Activated T-cell treated with anti-CD3 and anti-CD28 coated beads for 24 hours (primary cell): ENCODE results near the gene MARCHF11.

ENCODE experiments used
- DNase-seq: peaks from one replicate; pipeline ENCODE4 v3.0.0-alpha.2; 2020; ENCODE audit warnings: low read depth

Gene MARCHF11

DNA sequence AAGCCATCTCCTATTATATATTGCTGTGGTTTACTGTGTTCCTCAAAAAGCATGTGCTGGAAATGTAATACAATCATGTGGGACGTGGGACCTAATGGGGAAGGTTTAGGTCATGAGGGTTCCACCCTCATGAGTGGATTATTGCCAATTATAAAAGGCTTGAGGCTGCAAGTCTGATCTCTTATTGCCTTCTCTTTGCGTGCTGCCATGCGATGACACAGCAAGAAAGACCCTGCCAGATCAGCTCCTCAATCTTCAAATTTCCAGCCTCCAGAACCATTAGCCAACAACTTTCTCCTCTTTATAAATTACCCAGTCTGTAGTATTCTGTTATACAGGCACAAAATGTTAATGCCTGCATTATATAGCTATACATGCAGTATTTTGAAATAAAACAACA is 45.4 kb downstream of the MARCHF11 start:
- DNase-seq, result no peak

DNA sequence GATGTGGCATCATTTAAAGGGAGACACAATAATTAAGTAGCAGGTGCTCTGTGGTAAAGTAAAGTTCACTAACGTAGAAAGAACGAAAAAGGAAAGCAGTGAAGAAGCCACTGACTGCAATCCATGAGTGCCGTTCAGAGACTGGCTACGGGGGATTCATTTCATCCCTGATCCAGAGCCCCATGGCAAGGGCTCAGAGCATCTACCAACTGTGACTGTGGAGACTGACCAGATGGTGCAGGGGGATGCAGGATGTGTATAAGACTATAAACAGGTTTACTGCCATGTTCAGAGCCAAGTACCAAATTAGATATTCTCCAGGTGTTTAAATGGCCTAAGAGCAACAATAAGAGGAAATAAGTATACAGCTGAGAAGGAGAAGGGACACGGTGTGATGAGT is 47.7 kb downstream of the MARCHF11 start:
- DNase-seq, result no peak

- DNase-seq, result no peak
Measured at GRCh38 chr5:16128944-16129343, 50.6 kb downstream of the MARCHF11 start.

DNA sequence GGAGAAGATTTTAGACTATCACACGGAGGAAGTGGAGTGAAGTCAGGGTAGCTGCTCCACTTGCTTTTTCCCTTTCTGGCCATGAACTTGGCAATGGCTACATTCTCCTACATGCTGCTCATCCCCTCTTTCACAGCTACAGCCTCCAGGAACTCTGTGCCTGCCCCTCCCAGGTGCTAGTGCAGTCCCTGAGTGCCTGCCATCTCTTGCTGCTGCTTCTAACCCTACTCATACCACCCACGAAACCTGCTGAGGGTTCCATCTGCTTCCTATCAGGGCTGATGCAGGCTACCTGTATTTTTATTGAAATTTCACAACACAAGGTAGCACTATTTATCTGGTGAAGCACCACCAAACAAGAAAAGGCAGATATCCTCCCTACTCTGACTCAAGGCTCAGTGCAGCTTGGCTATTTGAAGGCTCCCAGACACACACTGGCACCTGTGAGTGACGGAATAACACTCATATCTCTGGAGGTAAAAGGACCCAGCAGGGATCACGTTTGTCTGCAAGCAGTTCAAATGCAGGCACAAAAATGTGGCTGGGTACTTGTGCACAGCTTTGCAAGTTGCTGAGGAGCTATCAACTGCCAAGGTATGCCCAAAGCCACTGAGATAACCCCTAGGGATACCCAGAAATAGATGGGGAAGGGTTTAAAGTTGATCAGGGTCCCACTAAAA is 51.6 kb downstream of the MARCHF11 start:
- no peak for DNase-seq

DNA sequence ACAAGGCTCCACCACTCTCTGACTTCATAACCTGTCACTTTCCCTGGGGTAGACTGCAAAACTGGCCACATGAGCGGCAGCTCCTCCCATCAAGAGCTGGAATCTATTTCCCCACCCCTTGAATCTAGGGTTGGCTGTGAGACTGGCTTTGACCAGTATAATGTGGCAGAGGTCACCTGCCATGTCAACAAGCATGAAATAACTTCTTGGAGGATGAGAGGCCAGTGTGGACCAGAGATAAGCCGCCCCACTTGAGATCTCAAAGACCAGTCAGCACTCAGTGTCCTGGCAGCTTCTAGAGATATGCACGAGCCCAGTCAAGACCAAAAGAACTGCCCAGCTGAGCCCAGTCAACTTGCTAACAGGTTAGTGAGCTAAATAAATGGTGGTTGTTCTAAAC is 59.0 kb downstream of the MARCHF11 start:
- no peak for DNase-seq

DNA sequence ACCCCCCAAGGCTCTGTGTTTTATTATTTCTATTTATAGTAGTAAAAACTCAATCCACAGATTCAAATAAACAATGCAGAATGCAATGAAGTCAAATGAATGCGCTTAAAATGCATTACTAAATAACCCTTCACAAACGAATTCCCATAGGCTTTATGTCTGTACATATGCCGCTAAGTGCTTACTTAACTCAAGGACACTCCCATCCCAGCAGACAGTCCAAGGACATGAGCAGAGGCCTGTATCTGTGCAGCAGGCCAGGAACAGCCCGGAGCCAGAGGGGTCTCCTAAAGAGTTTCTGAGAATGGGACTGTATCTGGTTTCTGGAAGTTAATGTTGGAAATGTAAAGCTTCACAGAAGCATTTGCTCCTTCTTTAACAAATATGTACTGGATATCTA is 59.8 kb downstream of the MARCHF11 start:
- DNase-seq, result no peak

DNA sequence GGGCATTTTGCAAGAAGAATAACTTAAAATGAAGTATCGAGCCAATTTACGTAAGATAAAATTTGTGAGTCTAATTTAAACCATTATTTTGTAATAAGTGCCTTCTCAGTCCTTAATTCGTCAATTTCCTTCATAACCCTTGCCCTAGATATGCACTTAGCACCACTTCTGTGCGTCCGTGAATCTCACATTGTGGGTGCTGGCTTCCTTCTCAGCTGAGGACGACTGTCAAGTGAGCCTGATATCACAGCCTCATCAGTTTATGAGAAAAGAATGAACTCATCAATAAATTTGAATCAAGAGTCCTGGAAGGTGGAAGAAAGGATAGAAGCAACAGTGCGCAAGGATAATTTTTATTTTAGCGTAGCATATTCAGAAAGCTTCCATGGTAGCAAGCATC is 64.5 kb downstream of the MARCHF11 start:
- DNase-seq, result no peak

DNA sequence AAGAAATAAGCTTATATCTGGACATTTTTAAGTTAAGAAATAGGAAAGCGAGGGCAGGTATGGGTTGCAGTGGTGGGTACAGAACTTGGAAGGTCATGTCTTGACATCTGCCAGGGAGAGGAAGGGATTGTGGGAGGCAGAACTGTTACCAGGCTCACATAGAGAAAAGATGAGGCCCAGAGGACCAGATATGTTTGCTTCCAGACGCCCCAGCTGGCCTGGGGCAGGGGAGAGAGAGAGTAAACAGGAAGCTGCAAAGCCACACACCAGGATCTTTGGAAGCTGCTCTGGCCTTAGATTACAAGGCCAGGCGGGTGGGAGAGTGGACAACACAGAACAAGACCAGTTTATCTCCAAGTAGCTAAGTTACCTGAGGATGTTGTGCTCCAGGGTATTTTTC is 71.2 kb downstream of the MARCHF11 start:
- no peak for DNase-seq

DNA sequence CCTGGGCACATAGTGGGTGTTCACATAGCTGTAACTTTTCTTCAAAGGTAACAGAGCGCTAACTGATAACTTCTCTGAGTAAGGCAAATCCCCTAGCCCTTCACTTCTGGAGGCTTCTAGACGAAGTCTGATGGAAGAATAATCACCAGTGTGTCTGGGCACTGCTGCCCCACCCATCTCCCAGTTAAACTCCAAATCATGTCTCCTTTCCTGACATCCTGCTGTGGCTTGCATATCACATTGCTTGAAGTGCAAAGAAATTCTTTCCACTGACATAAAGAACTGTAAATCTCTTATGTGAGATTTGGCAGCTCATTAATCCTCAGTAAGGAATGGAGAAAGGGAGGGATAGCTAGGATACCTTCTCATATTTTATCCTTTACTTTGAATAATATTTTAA is 74.6 kb downstream of the MARCHF11 start:
- DNase-seq, result no peak

DNA sequence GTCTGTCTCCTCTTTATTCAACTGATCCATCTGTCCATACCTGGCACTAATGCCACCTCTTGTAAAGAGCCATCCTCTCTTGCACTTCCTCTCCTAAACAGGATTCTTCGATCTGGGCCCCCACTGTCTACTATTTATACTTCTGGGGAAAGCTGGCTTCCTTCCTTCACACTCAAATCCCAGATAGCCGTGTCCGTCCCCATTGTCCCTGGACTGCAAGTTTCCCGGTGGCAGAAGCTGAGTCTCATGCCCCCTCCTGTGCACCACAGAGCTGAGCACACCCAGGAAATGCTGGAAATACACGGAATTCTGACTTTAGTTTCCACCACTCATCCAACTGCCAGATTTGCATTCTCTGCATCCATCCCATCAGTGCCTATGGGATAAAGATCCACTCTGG is 84.0 kb downstream of the MARCHF11 start:
- no peak for DNase-seq

DNA sequence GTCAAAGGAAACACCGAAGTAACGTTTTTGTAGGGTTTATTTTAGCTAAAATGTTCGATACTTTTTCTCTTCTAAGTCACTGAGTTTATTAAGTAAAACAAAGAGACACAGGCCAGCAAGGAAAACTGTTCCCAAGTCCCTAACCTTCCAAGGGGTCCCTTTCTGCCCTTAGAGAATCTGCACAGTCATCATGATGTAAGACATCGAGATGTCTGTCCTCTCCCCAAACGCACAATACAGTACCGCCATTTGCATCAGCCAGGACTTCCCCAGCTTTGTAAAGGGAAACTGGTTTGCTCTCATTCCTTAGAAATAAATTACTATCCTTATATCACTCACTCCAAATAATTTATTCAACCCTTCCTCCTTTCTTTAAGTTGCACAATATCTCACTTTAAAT is 89.3 kb downstream of the MARCHF11 start:
- DNase-seq, result no peak

DNA sequence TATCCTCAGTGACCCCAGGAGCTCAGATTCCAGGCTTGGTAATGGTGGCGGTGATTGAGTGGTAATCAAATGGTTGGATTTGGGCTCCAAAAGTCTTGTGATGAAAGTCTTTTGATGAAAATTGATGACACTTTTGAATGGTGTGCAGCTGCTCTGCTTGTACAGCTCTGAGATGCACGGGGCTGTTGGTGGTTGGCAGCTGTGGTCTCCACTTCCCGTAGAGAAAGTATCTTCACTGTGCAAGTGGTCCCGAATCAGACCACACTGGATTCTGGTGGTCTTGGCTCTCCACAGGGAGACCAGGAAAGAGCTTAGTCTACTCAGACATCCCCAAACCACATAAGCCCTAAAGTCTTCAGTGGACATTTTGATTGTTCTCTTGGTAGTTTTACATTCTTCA is 96.6 kb downstream of the MARCHF11 start:
- no peak for DNase-seq

DNA sequence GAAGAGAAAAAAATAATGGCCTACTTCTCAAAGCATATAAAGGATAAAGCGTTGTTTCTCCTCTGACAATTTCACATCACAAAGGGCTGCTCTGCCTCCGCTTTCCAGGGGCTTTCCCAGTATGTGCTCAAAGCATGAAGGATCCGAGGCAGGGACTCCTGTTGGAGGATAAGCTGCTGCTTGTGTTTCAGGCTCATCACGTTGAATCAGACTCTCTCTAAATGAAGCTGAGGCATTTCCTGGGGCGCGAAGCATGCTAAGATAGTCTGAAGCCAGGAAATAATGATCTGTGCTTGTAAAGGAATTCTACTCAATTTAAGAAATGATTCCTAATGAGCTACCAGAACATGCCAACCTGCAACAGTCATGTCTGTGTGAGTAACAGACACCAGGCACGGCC is 97.5 kb downstream of the MARCHF11 start:
- DNase-seq, result no peak

- DNase-seq, result no peak
Measured at GRCh38 chr5:16081376-16081955, 98.1 kb downstream of the MARCHF11 start.

GRCh38 chr5:16076657-16077056 is 102.9 kb downstream of the MARCHF11 start:
- no peak for DNase-seq

DNA sequence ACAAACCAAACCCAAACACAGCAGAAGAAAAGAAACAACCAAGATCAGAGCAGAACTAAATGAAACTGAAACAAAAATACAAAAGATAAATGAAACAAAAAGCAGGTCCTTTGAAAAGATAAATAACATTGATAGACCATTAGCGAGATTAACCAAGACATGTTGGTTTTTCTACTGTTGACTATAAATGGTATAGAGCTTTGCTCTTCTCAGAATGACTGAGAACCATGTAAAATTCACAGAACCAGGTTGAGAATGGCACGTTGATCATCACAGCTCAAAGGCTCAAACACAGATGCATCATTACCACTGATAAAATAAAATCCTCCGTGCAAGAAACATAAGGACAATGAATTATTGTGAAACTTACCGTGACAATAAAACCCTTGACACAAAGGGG is 105.2 kb downstream of the MARCHF11 start:
- no peak for DNase-seq

DNA sequence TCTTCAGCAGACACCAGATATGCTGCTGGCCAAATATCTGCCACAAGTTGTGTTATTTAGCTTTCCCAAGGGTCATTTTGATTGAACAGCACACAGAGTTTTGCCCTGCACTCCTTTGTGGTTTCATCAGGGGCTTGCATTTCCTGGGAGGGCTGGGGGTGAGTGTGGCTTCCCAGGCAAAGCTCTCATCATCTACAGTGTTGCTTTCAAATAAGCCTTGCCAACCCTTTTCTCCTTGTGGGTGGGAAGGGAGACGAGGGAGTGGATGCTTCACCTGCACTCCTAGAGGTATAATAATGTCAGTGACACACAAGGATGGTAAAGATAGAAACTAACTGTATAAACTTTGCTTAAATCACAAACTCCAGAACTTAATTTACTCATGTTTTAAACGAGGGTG is 107.0 kb downstream of the MARCHF11 start:
- no peak for DNase-seq

DNA sequence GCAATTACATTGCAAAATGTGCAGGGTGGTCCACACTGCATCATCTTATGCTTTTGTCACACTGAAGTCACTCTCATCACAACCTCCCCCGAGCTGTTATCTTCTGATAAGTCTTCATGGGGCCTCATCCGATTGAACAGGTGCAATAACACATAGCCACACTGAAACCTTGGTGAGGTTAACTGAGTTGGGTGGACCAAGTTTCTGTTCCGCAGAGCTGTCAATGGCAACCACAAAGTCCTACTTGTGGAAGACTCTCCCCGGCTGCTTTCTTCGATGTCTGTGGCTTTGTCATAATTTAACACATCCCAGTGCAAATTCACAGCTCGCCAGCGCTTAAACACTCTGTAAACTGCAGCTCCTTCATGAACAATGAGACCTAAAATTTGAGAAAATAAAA is 112.2 kb downstream of the MARCHF11 start:
- DNase-seq, result no peak

DNA sequence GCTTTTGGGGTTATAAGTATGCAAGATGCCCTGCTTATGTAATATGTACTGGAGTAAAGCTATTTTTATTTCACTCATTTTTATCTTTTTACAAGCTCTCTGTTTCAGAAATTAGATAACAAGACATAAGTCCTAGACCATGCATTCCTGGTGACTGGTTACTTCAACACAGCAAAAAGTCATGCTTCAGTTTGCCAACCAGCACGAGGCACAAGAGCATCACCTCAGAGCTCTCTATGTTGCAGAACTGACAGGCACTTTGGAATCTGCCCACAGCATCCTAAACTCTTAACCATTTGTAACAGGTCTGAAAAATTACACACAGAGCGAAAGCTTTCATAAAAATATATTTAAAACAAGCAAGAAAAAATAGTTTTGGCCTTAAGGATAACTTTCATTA is 112.8 kb downstream of the MARCHF11 start:
- no peak for DNase-seq

DNA sequence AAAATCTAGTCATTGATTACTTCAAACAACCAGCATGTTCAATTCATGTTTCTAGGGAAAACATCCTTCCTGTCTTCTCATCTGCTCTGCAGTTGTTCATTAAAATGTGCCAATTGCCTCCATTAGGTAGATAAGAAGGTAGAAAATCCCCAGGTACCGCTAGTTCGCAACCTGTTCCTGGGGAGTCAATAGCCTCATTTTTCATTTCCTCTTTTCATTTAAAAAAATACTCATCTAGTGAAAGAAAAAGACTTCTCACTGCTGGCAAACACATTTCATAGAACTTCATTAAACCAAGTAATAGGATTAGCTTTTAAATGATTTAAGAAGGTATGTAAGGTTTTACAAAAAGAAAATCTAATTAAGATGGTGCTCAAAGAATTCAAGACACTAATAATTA is 113.3 kb downstream of the MARCHF11 start:
- DNase-seq, result no peak

- no peak for DNase-seq
Measured at GRCh38 chr5:16065831-16066230, 113.8 kb downstream of the MARCHF11 start.

DNA sequence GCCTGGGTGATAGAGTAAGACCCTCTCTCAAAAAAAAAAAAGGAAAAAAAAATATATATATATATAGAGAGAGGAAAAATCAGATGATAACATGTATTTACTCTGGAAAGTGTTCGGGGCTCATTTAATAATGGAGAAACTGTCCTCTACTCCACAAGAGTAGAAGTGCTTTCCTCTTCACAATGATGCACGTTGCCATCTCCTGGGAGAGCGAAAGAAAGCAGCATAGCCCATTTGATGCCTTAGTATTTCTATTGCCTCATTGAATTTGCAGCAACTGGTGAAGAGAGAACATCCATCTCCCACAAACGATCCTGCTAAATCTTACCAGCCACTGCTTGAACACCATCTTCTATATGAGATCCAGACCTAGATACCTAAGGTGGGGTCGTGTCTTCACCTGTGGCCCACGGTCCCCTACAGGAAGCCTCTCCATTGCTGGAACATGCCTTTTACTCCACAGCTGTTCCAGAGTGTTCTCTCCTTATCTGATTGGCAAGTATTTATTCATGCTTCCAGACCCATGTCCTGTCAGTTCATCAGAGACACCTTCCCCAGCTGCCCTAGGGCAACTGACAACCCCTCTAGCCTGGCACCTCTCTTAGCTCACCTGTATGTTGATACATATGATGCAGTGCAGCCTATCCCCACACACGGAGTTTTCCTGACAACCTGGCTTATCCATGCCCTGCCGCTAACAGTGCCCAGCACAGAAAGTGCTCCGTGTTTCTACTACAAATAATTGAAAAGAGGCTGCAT is 115.3 kb downstream of the MARCHF11 start:
- DNase-seq, result no peak

GRCh38 chr5:16061163-16061562 is 118.4 kb downstream of the MARCHF11 start:
- no peak for DNase-seq

- no peak for DNase-seq
Measured at GRCh38 chr5:16057277-16057676, 122.3 kb downstream of the MARCHF11 start.
